AG09309 (cell line): ENCODE data around the gene POLR2A.
"Not testable (repeated sequence)": the region's sequence is repeated elsewhere in the genome, so short reads cannot be mapped to it uniquely, and the experiment has no call there.

Source experiments
- DNase-seq: peaks from one replicate; pipeline ENCODE4 v3.0.0-alpha.2; 2010; ENCODE audit warnings: low read depth
- H3K4me3 ChIP-seq: 2 replicates; pipeline ENCODE4 v1.5.1; 2011; ENCODE audit warnings: mild to moderate bottlenecking, low read depth, low read length, moderate library complexity; ENCODE audit not compliant: control insufficient read depth
- CTCF ChIP-seq: IDR thresholded peaks from 2 replicates; pipeline ENCODE4 v1.5.1; 2011; ENCODE audit warnings: mild to moderate bottlenecking, low read depth, low read length, inconsistent platforms; ENCODE audit not compliant: insufficient read depth, control insufficient read depth; ENCODE audit errors: missing control alignments

POLR2A gene

DNA sequence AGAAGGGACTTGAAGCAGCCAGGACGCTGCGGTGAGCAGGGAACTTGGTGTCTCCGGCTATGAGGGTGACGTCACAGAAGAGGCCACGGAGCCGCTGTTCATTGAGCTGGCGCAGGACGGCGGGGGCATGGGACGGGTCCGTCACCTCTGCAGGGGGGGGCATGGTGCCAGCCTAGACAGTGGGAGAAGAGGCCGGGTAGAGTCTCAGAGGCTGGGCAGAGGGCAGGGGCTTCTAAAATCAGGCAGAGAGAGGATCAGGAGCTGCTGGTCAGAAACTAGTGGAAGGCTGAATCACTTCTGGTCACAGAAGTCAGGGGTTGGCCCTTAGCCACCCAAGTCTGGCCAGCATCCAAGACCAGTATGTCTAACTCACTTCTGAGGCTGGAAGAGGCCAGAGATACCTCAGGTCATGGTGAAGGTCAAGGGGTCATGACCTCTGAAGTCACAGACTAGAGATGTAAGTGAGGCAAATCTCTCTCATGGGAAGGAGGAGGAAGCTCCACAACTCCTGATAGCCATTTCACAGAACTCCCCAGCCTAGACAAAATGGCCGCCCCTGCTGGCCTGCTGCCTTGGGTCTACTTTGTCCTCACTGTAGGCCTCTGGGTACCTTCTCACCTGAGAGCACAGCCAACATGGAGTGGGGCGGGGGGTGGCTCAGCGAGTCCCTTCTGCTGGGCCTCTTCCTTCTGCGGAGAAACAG lies 17.4 kb upstream of the POLR2A start:
- no peak for TF ChIP-seq CTCF
- no peak overlapping the region for H3K4me3 ChIP-seq
- DNase-seq = no peak

GRCh38 chr17:7467498-7467897 lies 16.7 kb upstream of the POLR2A start:
- H3K4me3 ChIP-seq = no peak overlapping the region
- DNase-seq = no peak
- TF ChIP-seq CTCF = no peak

- H3K4me3 ChIP-seq = no peak overlapping the region
- TF ChIP-seq CTCF = no peak
- DNase-seq = no peak
Observed at GRCh38 chr17:7468290-7468689, 15.9 kb upstream of the POLR2A start.

DNA sequence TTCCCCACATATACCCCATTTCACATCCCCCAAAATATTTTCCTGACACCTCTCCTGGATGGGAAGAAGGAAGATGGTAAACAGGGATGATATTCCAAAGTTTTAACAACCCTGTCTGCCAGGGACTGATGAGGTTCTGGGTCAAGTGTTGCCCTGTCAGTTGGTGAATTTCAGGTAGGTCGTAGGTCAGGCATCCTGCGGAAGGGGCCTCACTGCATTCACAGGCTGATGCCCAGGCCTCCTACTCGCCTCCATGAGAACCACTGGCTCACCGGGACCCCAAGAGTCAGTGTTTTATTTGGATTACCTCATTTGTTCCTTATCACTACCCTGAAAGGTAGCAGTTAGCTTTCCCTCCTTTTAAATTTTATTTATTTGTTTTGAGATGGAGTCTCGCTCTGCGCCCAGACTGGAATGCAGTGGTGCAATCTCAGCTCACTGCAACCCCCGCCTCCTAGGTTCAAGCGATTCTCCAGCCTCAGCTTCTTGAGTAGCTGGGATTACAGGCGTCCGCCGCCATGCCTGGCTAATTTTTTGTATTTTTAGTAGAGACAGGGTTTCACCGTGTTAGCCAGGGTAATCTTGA lies 15.3 kb upstream of the POLR2A start:
- TF ChIP-seq CTCF = no peak
- DNase-seq = no peak
- H3K4me3 ChIP-seq = no peak overlapping the region

GRCh38 chr17:7469843-7470242 lies 14.3 kb upstream of the POLR2A start:
- not testable (repeated sequence) for DNase-seq, H3K4me3 ChIP-seq

DNA sequence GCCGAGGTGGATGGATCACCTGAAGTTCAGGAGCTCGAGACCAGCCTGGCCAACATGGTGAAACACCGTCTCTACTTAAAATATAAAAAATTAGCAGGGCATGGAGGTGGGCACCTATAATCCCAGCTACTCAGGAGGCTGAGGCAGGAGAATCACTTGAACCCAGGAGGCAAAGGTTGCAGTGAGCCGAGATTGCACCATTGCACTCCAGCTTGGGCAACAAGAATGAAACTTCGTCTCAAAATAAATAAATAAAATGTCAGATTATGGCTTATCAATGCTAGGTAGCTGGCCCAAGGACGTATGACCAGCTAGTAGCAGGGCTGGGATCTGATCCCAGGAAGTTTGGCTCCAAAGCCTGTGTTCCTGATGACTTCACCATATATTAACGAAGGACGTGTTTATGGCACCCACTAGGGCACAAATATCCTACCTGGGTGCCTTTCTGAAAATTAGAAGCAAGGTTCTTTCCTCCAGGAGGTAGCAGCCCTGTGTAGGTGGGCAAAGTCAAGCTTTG lies 13.7 kb upstream of the POLR2A start:
- DNase-seq, H3K4me3 ChIP-seq: not testable (repeated sequence)

GRCh38 chr17:7471729-7472128 lies 12.4 kb upstream of the POLR2A start:
- no peak for DNase-seq

GRCh38 chr17:7474767-7475166 lies 9.4 kb upstream of the POLR2A start:
- H3K4me3 ChIP-seq, DNase-seq: not testable (repeated sequence)

More at GRCh38 chr17:7471729-7472128, 12.4 kb upstream of the POLR2A start:
- no peak overlapping the region for H3K4me3 ChIP-seq
- no peak for TF ChIP-seq CTCF
